ENCODE results near the gene TFCP2L1.
"Not testable (repeated sequence)": the region's sequence is repeated elsewhere in the genome, so short reads cannot be mapped to it uniquely, and the experiment has no call there.

DNA sequence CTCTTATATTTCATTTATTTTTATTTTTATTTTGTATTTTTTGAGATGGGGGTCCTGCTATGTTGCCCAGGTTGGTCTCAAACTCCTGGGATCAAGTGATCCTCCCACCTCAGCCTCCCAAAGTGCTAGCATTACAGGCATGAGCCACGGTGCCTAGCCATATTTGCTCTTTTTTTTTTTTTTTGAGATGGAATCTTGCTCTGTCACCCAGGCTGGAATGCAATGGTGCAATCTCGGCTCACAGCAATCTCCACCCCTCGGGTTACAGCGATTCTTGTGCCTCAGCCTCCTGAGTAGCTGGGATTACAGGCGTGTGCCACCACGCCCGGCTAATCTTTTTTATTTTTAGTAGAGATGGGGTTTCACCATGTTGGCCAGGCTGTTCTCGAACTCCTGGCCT, 46.3 kb upstream of the TFCP2L1 start:
- TF ChIP-seq, protein P1, sequence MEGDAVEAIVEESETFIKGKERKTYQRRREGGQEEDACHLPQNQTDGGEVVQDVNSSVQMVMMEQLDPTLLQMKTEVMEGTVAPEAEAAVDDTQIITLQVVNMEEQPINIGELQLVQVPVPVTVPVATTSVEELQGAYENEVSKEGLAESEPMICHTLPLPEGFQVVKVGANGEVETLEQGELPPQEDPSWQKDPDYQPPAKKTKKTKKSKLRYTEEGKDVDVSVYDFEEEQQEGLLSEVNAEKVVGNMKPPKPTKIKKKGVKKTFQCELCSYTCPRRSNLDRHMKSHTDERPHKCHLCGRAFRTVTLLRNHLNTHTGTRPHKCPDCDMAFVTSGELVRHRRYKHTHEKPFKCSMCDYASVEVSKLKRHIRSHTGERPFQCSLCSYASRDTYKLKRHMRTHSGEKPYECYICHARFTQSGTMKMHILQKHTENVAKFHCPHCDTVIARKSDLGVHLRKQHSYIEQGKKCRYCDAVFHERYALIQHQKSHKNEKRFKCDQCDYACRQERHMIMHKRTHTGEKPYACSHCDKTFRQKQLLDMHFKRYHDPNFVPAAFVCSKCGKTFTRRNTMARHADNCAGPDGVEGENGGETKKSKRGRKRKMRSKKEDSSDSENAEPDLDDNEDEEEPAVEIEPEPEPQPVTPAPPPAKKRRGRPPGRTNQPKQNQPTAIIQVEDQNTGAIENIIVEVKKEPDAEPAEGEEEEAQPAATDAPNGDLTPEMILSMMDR (IDR thresholded peaks at IDR 0.05; ENCODE audit: insufficient read depth, low read depth, low read length), result not testable (repeated sequence)
- TF ChIP-seq EZH2 (IDR thresholded peaks at IDR 0.05; ENCODE audit: insufficient read depth, low read length), result not testable (repeated sequence)
